ENCODE results near the gene SUSD5.
"Not testable (repeated sequence)": the region's sequence is repeated elsewhere in the genome, so short reads cannot be mapped to it uniquely, and the experiment has no call there.

The SUSD5 gene

GRCh38 chr3:33187368-33187634 is 31.3 kb downstream of the SUSD5 start:
- DNase-seq, result no peak

- DNase-seq, result no peak
These were observed 31.9 kb downstream of the SUSD5 start for GRCh38 chr3:33186524-33187367.

- DNase-seq, result no peak
These were observed 33.7 kb downstream of the SUSD5 start for GRCh38 chr3:33184863-33185262.

- not testable (repeated sequence) for DNase-seq
These were observed 37.0 kb downstream of the SUSD5 start for GRCh38 chr3:33181641-33182040.

GRCh38 chr3:33181229-33181628 is 37.4 kb downstream of the SUSD5 start:
- DNase-seq, result no peak

- no peak for DNase-seq
These were observed 39.5 kb downstream of the SUSD5 start for GRCh38 chr3:33179132-33179531.

GRCh38 chr3:33174711-33175414 is 43.7 kb downstream of the SUSD5 start:
- DNase-seq, result no peak

- no peak for DNase-seq
These were observed 44.5 kb downstream of the SUSD5 start for GRCh38 chr3:33174095-33174494.

GRCh38 chr3:33173672-33174071 is 44.9 kb downstream of the SUSD5 start:
- DNase-seq, result no peak

GRCh38 chr3:33173103-33173502 is 45.5 kb downstream of the SUSD5 start:
- no peak for DNase-seq

- no peak for DNase-seq
These were observed 47.0 kb downstream of the SUSD5 start for GRCh38 chr3:33171580-33171979.

GRCh38 chr3:33170531-33170930 is 48.1 kb downstream of the SUSD5 start:
- DNase-seq, result no peak

GRCh38 chr3:33167716-33168336 is 50.8 kb downstream of the SUSD5 start:
- no peak for DNase-seq

- no peak for DNase-seq
These were observed 51.3 kb downstream of the SUSD5 start for GRCh38 chr3:33167284-33167683.

- DNase-seq, result no peak
These were observed 52.5 kb downstream of the SUSD5 start for GRCh38 chr3:33166095-33166494.

- DNase-seq, result no peak
These were observed 53.2 kb downstream of the SUSD5 start for GRCh38 chr3:33165372-33165771.

GRCh38 chr3:33162621-33163020 is 56.0 kb downstream of the SUSD5 start:
- not testable (repeated sequence) for DNase-seq

- no peak for DNase-seq
These were observed 58.6 kb downstream of the SUSD5 start for GRCh38 chr3:33159981-33160380.

- DNase-seq, result no peak
These were observed 59.4 kb downstream of the SUSD5 start for GRCh38 chr3:33159234-33159633.

GRCh38 chr3:33155301-33155700 is 63.3 kb downstream of the SUSD5 start:
- DNase-seq, result no peak

GRCh38 chr3:33153782-33154181 is 64.8 kb downstream of the SUSD5 start:
- DNase-seq, result no peak

- no peak for DNase-seq
These were observed 65.9 kb downstream of the SUSD5 start for GRCh38 chr3:33152363-33153360.

- DNase-seq, result no peak
These were observed 69.3 kb downstream of the SUSD5 start for GRCh38 chr3:33149342-33149741.

Data from stimulated activated CD4-positive, alpha-beta T cell treated with anti-CD3 and anti-CD28 coated beads, Interleukin-15, amount 100 ng/mL, for 24 hours (primary cell).